Measurements from ENCODE around the gene PEBP1.
A peak's percentile ranks its signal among the peaks of the same experiment; 100 is the strongest.

Gene PEBP1

DNA sequence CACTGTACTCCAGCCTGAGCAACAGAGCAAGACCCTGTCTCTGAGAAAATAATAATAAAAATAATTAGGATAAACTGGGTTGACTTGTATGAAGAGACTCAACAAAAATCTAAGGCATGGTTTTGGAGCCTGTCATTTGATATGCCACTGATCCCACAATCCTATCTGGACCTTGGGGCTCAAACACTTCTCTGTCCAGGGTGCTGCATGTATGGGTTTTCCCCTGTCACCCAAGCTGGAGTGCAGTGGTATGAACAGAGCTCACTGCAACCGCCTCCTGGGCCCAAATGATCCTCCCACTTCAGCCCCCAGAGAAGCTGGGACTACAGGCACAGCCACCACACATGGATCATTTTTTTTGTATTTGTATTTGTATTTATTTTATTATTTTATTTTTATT lies 26.8 kb upstream of the PEBP1 start:
- DNase-seq (ENCODE audit: low read depth in 1 of 2, low spot score in 1 of 2), result no peak
- peaks cover 3% of the 10 kb centered on the region for H3K27me3 ChIP-seq (ENCODE audit: insufficient read depth, poor library complexity, severe bottlenecking)
- no peak overlapping the region for H3K4me3 ChIP-seq (replicated peaks; ENCODE audit: insufficient read depth, low read length)
- H3K27ac ChIP-seq (replicated peaks), result no peak overlapping the region
- TF ChIP-seq, protein P1, sequence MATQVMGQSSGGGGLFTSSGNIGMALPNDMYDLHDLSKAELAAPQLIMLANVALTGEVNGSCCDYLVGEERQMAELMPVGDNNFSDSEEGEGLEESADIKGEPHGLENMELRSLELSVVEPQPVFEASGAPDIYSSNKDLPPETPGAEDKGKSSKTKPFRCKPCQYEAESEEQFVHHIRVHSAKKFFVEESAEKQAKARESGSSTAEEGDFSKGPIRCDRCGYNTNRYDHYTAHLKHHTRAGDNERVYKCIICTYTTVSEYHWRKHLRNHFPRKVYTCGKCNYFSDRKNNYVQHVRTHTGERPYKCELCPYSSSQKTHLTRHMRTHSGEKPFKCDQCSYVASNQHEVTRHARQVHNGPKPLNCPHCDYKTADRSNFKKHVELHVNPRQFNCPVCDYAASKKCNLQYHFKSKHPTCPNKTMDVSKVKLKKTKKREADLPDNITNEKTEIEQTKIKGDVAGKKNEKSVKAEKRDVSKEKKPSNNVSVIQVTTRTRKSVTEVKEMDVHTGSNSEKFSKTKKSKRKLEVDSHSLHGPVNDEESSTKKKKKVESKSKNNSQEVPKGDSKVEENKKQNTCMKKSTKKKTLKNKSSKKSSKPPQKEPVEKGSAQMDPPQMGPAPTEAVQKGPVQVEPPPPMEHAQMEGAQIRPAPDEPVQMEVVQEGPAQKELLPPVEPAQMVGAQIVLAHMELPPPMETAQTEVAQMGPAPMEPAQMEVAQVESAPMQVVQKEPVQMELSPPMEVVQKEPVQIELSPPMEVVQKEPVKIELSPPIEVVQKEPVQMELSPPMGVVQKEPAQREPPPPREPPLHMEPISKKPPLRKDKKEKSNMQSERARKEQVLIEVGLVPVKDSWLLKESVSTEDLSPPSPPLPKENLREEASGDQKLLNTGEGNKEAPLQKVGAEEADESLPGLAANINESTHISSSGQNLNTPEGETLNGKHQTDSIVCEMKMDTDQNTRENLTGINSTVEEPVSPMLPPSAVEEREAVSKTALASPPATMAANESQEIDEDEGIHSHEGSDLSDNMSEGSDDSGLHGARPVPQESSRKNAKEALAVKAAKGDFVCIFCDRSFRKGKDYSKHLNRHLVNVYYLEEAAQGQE (IDR thresholded peaks at IDR 0.05; ENCODE audit: insufficient replicate concordance, low read depth), result peak; percentile 78
- no peak for TF ChIP-seq SPI1 (IDR thresholded peaks at IDR 0.05; ENCODE audit: borderline replicate concordance, low read depth)

DNA sequence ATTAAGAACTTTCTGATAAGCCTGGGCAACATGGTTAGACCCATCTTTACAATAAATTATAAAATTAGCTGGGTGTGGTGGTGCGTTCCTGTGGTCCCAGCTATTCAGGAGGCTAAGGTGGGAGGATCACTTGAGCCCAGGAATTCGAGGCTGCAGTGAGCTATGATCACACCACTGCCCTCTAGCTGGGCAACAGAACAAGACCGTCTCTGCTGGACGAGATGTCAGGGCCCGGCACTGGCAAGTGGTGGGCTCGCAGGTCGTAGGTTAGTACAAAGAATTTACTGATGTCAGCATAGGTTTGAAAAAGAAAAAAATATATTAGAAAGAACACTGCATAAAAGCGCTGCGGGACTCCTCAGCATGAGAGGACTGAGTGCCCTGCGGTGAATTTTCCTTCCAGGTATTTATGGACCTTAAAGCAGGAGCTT lies 16.5 kb upstream of the PEBP1 start:
- Histone ChIP-seq H3K4me3 (replicated peaks; ENCODE audit: insufficient read depth, low read length) (no peak overlapping the region), H3K27ac (replicated peaks) (no peak overlapping the region), H3K27me3 (ENCODE audit: insufficient read depth, poor library complexity, severe bottlenecking) (no peaks in the 10 kb centered on the region)
- no peak for DNase-seq (ENCODE audit: low read depth in 1 of 2, low spot score in 1 of 2)
- TF ChIP-seq, protein P2, sequence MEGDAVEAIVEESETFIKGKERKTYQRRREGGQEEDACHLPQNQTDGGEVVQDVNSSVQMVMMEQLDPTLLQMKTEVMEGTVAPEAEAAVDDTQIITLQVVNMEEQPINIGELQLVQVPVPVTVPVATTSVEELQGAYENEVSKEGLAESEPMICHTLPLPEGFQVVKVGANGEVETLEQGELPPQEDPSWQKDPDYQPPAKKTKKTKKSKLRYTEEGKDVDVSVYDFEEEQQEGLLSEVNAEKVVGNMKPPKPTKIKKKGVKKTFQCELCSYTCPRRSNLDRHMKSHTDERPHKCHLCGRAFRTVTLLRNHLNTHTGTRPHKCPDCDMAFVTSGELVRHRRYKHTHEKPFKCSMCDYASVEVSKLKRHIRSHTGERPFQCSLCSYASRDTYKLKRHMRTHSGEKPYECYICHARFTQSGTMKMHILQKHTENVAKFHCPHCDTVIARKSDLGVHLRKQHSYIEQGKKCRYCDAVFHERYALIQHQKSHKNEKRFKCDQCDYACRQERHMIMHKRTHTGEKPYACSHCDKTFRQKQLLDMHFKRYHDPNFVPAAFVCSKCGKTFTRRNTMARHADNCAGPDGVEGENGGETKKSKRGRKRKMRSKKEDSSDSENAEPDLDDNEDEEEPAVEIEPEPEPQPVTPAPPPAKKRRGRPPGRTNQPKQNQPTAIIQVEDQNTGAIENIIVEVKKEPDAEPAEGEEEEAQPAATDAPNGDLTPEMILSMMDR (IDR thresholded peaks at IDR 0.05; ENCODE audit: insufficient read depth, low read length), result no peak
- TF ChIP-seq, protein P1 (IDR thresholded peaks at IDR 0.05; ENCODE audit: insufficient replicate concordance, low read depth), result no peak
- no peak for TF ChIP-seq GABPA (IDR thresholded peaks at IDR 0.05; ENCODE audit: low read depth)
- TF ChIP-seq POLR2AphosphoS5 (IDR thresholded peaks at IDR 0.05; ENCODE audit: low read depth), result no peak
- no peak for TF ChIP-seq SPI1 (IDR thresholded peaks at IDR 0.05; ENCODE audit: borderline replicate concordance, low read depth)

DNA sequence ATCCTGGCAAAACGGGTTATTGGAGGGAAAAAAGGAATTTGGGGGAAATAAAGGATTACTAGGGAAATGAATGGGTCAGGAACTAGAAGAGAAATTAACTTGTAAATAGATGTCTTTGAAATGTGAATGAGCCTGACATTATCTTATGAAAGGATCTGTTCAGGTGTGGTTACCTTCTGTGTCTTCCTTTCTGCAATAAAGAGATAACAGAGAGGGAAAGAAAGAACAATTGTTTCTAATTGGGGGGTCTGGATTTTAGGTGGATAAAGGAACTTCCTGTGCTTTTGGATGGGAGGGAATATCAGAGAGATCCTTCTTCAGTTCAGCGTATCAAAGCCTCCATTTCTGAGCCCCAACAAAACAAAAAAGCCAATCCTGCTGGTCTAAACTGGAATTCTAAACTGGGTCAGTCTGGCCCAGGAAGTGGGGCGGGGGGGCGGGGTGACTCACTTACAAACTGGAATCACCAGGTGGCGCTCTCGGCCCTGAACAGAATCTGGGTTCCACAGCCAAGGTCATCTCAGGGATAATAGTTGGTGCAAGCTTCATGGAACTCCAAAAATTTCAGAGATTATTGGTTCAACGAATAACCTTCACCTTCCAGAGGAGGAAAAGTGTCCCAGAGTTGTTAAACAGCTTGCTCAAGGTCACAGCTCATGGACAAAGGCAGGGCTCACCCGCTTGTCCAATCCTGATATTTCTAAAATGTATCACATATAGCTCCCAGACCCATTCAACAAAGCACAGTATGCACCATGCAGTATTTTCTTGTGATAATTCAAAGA lies 15.2 kb upstream of the PEBP1 start:
- TF ChIP-seq POLR2AphosphoS5 (IDR thresholded peaks at IDR 0.05; ENCODE audit: low read depth) (no peak), GABPA (IDR thresholded peaks at IDR 0.05; ENCODE audit: low read depth) (no peak), SPI1 (IDR thresholded peaks at IDR 0.05; ENCODE audit: borderline replicate concordance, low read depth) (no peak)
- TF ChIP-seq, protein P1 (IDR thresholded peaks at IDR 0.05; ENCODE audit: insufficient replicate concordance, low read depth), result no peak
- TF ChIP-seq, protein P2 (IDR thresholded peaks at IDR 0.05; ENCODE audit: insufficient read depth, low read length), result peak; percentile 22
- Histone ChIP-seq H3K27ac (replicated peaks) (peak overlapping the region; percentile 22; the same call in 1 of the 2 replicates), H3K4me3 (replicated peaks; ENCODE audit: insufficient read depth, low read length) (no peak overlapping the region)

More for the DNA sequence above, 15.2 kb upstream of the PEBP1 start:
- H3K27me3 ChIP-seq (ENCODE audit: insufficient read depth, poor library complexity, severe bottlenecking), result no peaks in the 10 kb centered on the region
- DNase-seq (ENCODE audit: low read depth in 1 of 2, low spot score in 1 of 2), result peak in 1 of 2 experiments; percentile 55

Data from HL-60 (cell line).